Stimulated activated CD4-positive, alpha-beta T cell treated with anti-CD3 and anti-CD28 coated beads, Interleukin-1b, Interleukin-23, amount 100 ng/mL, for 1 hour (primary cell): ENCODE data around the gene ERAS.
"Not testable (repeated sequence)": the region's sequence is repeated elsewhere in the genome, so short reads cannot be mapped to it uniquely, and the experiment has no call there.

ENCODE experiments used
- DNase-seq, 2 donors: peaks; one replicate each; pipeline ENCODE4 v3.0.0-alpha.2; 2020; ENCODE audit warnings: low read depth in 2 of 2

Gene ERAS

DNA sequence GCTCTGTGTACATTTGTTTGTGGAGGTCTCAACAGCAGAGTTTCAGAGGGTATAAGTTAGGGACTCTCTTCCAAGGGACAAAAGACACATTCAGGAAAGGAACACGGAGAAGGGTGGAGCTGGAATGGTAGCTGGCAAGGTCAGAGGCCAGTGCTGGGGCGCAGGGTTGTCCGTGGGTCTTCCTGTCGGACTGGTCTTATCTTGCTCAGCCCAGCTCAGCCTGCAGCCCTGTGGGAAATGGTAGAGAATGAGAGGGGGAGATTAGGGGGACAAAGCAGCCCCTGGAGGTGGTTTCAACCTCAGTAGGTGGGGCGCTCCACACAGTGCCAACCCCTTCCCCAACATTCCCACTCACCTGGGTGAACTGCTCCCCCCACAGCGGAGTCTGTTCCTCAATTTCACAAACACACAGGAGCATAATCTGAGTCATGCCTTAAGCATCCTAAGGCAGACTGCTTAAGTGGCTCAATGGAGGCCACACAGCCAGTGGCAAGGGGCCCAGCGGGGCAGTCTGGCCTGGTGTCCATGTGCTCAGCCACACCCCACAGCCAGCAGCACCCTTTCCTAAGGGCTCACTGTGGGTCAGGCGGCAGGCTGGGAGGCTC lies 31.3 kb upstream of the ERAS start:
- no peak for DNase-seq

GRCh38 chrX:48798318-48798717 lies 28.0 kb upstream of the ERAS start:
- DNase-seq: no peak

DNA sequence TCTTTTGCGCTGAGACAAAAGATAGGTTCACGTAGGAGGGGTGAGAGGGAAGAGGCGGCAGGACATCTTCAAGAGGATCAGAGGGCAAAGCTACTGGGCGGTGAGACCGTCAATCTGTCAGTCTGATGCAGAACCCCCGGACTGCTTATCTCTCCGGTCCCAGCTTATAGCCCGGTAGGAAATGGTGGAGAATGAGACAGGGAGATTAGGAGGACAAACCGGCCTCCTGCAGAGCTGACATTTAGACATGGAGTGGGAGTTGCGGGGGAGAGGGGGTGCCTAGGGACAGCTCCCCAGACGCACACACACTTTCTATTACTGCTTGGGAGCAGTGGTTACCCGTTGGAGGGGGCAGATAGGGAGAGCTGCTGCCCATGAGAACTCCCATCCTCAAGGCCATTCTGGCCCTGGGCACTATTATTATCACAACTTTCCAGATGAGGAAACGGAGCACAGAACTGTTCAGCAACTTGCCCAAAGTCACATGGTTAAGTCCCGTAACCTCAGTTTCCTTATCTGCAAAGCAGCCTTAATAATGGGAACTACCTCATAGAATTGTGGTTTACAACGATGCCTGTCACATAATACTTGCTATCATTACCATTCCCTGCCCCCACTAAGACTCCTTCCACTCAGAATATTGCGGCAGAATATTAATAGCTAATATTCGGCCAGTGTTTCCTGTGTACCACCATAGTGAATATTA lies 25.6 kb upstream of the ERAS start:
- DNase-seq: no peak

DNA sequence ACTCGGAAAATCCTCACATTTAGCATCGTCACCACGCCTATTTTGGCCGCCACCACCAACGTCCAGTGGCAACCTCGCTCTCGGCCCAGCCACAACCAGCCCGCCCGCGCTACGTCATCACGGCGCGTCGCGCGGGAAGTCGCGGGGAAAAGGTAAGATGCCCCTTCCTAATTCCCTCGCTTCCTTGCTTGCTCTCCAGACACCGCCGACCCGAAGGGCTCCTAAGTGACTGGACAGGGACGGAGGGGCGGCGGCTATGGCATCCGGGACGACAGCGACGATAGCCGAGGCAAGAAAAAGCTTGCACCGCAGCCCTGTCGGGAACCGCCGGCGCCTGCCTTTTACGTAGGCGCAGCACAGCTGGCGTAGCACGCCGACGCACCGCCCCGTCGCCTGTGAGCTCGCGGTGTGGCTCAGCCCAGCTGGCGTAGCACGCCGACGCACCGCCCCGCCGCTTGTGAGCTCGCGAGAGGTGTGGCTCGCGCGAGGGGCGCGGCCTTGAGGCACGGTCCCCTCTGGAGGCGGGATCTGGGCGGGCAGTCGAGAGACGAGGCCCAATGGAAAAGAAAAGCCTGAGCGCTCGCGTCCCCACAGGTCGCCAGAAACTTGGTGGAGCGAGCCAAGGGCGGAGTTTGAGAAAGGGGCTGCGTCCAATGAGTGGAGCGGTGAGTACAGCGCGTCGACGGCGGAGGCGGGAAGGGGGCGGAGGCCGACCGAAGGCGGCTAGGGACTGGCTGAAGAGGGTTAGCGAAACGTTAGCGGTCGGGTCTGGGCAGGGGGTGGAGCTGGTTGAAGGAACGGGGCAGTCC lies 24.8 kb upstream of the ERAS start, which contains the start of gene HDAC6:
TSS of gene HDAC6 (plus strand) at position 788 of the 809 bp plus-strand sequence. CDS start 626 bp downstream, outside the sequence.
- peak; percentile 80 to 86 for DNase-seq

DNA sequence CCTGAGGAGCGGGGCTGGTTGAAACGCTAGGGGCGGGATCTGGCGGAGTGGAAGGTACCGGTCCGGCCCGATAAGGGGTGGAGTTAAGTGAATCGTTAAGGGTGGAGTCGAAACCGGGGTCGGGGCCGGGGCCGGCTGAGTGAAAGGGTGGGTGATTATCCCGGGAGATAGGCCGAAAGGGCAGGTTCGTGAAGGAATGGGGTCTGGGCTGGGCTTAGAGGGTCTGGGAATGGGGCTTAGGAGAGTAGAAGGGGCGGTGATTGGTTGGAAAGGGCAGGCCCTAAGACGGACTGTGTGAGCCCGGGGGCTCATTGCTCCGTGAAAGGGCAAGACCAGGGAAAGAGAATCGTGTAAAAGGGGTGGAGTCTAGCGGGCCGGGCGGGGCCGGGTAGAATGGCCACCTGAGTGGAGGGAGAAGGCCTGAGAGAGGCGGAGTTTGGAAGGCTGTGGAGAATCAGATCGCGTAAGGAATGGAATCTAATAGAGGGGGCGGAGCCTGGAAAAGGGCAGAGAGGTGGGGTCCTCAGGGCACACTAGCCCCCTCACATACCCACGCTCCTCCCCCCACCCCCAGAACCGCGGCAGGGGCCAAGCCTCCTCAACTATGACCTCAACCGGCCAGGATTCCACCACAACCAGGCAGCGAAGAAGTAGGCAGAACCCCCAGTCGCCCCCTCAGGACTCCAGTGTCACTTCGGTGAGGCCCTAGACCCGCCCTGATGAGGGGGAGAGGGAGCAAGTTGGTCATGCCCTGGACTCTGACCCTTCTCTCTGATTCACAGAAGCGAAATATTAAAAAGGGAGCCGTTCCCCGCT lies 24.0 kb upstream of the ERAS start:
- peak in 1 of 2 donors; percentile 15 for DNase-seq

DNA sequence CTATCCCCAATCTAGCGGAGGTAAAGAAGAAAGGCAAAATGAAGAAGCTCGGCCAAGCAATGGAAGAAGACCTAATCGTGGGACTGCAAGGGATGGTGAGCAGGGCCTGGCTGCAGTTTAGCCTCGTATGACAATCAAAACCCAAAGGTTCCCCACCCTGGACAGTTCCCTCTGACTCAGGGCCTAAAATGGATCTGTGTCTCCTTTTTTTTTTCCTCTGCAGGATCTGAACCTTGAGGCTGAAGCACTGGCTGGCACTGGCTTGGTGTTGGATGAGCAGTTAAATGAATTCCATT lies 23.5 kb upstream of the ERAS start:
- DNase-seq: no peak

DNA sequence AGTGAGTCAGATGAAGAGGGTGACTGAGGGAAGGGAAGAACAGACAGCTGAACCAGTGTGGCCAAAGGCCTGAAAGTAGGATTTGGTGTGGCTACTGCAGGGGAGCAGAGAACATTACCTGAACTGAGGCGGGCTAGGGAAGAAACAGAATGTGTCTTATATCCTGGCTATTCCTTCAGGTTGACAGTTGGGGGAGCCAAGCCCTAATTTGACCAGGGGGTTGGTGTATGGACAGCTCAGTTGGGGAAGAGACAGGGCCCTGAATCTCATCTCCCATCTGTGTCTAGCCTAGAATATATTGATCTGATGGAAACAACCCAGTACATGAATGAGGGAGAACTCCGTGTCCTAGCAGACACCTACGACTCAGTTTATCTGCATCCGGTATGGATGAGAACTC lies 20.2 kb upstream of the ERAS start:
- DNase-seq: no peak

DNA sequence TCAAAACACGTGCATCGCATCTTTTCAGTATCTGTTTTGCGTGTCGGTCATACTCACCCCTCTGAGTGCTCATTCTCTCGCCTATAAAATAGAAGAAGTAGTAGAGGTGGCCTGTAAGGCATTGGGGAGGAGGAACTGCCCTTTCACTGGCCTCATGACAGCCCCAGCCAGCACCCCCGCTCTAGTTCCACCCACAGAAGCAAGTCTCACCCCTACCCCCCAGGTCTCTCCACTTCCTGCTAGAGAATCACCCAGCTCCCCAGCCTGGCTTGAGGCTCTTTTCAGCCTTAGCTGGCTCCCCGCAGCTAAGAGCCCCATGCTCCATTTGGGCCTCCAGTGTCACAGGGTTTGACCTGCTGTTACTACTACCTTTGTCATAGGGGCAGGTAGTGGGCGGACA lies 12.7 kb upstream of the ERAS start:
- DNase-seq: no peak

- no peak for DNase-seq
Measured at GRCh38 chrX:48814722-48815121, 11.6 kb upstream of the ERAS start.

DNA sequence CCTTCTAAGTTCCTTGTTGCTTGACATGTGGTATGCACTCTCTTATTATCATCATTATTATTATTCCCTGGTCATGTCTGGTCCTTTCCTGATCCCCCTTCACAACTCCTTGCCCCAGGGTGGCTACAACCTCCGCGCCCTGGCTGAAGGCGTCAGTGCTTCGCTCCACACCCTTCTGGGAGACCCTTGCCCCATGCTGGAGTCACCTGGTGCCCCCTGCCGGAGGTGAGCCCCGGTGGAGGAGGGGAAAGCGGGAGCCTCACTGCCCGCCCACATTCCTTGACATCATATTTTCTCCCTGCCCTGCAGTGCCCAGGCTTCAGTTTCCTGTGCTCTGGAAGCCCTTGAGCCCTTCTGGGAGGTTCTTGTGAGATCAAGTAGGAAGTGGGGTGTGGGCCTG lies 11.0 kb upstream of the ERAS start:
- no peak for DNase-seq

GRCh38 chrX:48816014-48816810 lies 10.1 kb upstream of the ERAS start:
- DNase-seq: no peak

DNA sequence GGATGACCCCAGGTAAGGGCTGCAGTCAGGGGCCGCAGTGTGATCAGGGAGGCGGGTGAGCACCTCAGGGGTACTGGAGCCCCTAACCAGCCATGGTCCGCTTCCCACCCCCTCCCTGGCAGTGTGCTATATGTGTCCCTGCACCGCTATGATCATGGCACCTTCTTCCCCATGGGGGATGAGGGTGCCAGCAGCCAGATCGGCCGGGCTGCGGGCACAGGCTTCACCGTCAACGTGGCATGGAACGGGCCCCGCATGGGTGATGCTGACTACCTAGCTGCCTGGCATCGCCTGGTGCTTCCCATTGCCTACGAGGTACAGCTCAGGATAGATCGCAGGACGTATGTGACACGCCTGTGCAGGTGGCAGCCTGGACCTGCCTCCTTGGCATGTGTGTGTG lies 8.2 kb upstream of the ERAS start:
- DNase-seq: no peak

GRCh38 chrX:48818866-48819265 lies 7.4 kb upstream of the ERAS start:
- DNase-seq: no peak

GRCh38 chrX:48819394-48819793 lies 6.9 kb upstream of the ERAS start:
- not testable (repeated sequence) for DNase-seq

DNA sequence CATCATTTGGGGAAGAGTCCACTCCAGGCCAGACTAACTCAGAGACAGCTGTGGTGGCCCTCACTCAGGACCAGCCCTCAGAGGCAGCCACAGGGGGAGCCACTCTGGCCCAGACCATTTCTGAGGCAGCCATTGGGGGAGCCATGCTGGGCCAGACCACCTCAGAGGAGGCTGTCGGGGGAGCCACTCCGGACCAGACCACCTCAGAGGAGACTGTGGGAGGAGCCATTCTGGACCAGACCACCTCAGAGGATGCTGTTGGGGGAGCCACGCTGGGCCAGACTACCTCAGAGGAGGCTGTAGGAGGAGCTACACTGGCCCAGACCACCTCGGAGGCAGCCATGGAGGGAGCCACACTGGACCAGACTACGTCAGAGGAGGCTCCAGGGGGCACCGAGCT lies 3.3 kb upstream of the ERAS start:
- DNase-seq: no peak

DNA sequence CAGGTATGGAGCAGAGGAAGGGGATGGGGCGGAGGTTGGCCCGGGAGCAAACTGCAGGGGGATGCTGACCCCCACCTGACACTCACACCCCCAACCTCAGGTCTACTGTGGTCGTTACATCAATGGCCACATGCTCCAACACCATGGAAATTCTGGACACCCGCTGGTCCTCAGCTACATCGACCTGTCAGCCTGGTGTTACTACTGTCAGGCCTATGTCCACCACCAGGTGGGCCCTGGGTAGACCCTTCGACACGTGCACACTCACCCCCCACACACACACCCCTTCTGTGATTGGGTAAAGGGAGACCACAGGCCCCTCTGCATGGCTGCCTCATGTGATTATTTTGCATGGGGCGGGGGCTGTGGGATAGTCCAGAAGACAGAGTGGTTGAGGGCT lies 2.2 kb upstream of the ERAS start:
- DNase-seq: no peak

DNA sequence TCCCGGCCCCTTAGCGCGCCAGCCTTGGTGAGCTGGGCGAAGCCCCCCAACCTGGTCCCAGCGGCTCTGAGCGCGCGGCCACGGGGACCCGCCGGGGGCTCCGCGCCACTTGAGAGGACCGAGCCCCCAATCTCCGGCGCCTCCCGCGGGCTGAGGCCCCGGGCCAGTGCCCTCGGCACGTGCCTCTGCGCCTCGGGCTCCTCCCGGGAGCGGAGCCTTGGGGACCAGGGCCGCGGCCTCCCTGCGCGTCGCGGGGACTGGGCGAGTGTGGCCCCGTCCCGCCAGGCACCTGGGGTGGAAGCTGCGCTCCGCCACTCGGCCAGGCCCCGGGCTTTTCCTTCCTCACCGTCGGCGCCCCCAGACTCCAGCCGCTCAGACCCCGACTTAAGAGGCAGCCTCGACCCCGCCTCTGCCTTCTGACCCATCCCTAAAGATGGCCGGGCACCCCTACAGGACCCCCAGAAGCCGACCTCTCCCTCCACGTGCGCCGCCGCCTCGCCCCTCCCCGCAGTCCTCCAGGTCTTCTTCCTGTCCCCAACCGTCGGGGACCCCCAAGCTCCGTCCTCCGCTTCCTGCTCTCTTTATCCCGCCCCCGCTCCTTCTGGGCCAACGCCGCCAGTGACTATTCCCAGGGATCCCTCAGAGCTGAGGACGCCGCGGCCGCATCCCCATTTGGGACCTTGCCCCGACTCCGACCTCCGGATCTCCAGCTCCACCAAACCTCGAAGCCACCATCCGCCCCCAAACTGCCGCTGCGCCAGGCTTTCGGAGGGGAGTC lies 752 bp downstream of the ERAS start:
- no peak for DNase-seq

DNA sequence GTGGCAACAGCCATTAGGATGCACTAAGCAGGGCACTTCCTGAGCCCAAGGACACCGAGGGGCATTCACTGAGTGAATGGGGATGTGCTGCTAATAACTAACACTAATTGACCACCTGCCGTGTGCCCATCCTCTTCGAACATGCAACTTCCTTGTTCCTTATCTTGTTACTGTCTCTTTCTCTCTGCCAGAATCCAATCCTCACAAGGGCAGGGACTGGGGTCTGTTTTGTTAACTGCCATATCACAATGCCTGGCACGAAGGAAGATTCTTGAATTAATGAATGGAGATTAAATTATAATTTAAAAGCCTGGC lies 1.3 kb downstream of the ERAS start:
- no peak for DNase-seq

DNA sequence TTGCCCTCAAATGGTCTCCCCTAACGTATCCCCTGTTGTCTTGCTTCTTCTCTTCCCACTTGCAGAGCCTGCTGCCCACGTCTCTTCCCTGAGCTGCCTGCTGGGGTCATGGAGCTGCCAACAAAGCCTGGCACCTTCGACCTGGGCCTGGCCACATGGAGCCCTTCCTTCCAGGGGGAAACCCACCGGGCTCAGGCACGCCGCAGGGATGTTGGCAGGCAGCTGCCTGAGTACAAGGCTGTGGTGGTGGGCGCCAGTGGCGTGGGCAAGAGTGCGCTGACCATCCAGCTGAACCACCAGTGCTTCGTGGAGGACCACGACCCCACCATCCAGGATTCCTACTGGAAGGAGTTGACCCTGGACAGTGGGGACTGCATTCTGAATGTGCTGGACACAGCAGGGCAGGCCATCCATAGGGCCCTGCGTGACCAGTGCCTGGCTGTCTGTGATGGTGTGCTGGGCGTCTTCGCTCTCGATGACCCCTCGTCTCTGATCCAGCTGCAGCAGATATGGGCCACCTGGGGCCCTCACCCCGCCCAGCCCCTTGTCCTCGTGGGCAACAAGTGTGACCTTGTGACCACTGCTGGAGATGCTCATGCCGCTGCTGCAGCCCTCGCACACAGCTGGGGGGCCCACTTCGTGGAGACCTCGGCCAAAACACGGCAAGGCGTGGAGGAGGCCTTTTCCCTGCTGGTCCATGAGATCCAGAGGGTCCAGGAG lies 2.9 kb downstream of the ERAS start:
- no peak for DNase-seq
